ENCODE measurements around the gene MINDY4. TPM values are rescaled to one million over a fixed set of nuclear protein-coding genes. Genes with fewer than 3 reads are reported as not detected.

Gene MINDY4
- total and polyA plus RNA-seq, 2 of the 8 experiments (the other 6 are each of a cell fraction or from before 2014, with no cell fraction given): 1.3 to 3.6 TPM

DNA sequence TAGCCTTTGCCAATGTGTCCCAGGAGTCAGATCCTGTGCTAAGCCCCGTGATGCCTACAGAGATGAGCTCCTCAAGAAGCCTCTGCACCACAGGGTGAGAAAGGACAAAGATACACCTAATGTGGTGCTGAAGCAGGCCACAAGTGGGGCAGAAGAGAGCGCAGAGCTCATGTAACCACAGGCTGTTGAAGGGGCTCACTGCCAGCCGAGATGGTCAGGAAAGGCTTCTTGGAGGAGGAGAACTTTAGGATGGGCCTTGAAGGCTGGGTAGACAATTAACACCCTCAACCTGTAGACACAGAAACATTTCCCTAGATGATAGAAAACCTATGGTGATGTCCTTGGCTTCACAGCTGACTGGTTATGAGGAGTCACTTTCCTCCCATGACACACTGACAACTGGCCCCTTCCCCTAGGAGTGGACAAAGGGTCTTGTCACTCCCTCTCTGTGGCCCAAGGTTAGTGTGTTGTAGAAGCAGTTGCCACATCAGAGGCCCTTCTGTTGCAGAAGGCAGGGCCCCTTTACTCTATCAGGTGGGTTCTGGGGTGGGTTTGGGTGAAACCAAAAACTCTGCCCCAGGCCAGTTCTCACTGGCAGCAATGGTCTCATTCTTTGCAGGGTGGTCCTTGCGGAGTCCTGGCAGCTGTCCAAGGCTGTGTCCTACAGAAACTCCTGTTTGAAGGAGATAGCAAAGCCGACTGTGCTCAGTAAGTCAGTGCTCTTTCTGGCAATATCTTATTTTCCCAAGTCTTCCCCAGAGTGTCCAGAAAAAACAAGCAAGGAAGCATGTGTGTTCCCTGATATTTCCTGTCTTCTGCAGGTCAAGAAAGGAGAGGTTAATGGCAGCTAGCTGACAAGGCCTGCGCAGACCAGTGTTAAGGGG lies 69.2 kb downstream of the MINDY4 start (continued):
- TF ChIP-seq, protein P1, sequence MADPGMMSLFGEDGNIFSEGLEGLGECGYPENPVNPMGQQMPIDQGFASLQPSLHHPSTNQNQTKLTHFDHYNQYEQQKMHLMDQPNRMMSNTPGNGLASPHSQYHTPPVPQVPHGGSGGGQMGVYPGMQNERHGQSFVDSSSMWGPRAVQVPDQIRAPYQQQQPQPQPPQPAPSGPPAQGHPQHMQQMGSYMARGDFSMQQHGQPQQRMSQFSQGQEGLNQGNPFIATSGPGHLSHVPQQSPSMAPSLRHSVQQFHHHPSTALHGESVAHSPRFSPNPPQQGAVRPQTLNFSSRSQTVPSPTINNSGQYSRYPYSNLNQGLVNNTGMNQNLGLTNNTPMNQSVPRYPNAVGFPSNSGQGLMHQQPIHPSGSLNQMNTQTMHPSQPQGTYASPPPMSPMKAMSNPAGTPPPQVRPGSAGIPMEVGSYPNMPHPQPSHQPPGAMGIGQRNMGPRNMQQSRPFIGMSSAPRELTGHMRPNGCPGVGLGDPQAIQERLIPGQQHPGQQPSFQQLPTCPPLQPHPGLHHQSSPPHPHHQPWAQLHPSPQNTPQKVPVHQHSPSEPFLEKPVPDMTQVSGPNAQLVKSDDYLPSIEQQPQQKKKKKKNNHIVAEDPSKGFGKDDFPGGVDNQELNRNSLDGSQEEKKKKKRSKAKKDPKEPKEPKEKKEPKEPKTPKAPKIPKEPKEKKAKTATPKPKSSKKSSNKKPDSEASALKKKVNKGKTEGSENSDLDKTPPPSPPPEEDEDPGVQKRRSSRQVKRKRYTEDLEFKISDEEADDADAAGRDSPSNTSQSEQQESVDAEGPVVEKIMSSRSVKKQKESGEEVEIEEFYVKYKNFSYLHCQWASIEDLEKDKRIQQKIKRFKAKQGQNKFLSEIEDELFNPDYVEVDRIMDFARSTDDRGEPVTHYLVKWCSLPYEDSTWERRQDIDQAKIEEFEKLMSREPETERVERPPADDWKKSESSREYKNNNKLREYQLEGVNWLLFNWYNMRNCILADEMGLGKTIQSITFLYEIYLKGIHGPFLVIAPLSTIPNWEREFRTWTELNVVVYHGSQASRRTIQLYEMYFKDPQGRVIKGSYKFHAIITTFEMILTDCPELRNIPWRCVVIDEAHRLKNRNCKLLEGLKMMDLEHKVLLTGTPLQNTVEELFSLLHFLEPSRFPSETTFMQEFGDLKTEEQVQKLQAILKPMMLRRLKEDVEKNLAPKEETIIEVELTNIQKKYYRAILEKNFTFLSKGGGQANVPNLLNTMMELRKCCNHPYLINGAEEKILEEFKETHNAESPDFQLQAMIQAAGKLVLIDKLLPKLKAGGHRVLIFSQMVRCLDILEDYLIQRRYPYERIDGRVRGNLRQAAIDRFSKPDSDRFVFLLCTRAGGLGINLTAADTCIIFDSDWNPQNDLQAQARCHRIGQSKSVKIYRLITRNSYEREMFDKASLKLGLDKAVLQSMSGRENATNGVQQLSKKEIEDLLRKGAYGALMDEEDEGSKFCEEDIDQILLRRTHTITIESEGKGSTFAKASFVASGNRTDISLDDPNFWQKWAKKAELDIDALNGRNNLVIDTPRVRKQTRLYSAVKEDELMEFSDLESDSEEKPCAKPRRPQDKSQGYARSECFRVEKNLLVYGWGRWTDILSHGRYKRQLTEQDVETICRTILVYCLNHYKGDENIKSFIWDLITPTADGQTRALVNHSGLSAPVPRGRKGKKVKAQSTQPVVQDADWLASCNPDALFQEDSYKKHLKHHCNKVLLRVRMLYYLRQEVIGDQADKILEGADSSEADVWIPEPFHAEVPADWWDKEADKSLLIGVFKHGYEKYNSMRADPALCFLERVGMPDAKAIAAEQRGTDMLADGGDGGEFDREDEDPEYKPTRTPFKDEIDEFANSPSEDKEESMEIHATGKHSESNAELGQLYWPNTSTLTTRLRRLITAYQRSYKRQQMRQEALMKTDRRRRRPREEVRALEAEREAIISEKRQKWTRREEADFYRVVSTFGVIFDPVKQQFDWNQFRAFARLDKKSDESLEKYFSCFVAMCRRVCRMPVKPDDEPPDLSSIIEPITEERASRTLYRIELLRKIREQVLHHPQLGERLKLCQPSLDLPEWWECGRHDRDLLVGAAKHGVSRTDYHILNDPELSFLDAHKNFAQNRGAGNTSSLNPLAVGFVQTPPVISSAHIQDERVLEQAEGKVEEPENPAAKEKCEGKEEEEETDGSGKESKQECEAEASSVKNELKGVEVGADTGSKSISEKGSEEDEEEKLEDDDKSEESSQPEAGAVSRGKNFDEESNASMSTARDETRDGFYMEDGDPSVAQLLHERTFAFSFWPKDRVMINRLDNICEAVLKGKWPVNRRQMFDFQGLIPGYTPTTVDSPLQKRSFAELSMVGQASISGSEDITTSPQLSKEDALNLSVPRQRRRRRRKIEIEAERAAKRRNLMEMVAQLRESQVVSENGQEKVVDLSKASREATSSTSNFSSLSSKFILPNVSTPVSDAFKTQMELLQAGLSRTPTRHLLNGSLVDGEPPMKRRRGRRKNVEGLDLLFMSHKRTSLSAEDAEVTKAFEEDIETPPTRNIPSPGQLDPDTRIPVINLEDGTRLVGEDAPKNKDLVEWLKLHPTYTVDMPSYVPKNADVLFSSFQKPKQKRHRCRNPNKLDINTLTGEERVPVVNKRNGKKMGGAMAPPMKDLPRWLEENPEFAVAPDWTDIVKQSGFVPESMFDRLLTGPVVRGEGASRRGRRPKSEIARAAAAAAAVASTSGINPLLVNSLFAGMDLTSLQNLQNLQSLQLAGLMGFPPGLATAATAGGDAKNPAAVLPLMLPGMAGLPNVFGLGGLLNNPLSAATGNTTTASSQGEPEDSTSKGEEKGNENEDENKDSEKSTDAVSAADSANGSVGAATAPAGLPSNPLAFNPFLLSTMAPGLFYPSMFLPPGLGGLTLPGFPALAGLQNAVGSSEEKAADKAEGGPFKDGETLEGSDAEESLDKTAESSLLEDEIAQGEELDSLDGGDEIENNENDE (IDR thresholded peaks at IDR 0.05; ENCODE audit: insufficient replicate concordance, low read length): no peak
- no peak for TF ChIP-seq EZH2 (IDR thresholded peaks at IDR 0.05; ENCODE audit: low read depth, low read length, severe bottlenecking)
- no peak for TF ChIP-seq TCF12 (IDR thresholded peaks at IDR 0.05; ENCODE audit: low read depth, low read length)
- TF ChIP-seq, protein P2, sequence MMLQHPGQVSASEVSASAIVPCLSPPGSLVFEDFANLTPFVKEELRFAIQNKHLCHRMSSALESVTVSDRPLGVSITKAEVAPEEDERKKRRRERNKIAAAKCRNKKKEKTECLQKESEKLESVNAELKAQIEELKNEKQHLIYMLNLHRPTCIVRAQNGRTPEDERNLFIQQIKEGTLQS (IDR thresholded peaks at IDR 0.05; ENCODE audit: insufficient read depth, low read depth, low read length): no peak
- no peak for TF ChIP-seq POLR2A (IDR thresholded peaks at IDR 0.05; ENCODE audit: control extremely low read depth in 1 of 2, low read depth in 2 of 2, low read length in 2 of 2)
- no peak for TF ChIP-seq YY1 (IDR thresholded peaks at IDR 0.05; ENCODE audit: low read depth, low read length)
- TF ChIP-seq TAF1 (IDR thresholded peaks at IDR 0.05; ENCODE audit: low read depth, low read length): no peak
- TF ChIP-seq CHD2 (IDR thresholded peaks at IDR 0.05; ENCODE audit: low read length): no peak
- no peak for TF ChIP-seq HDAC6 (IDR thresholded peaks at IDR 0.05; ENCODE audit: low read depth, low read length)
- TF ChIP-seq HDAC2 (IDR thresholded peaks at IDR 0.05; ENCODE audit: borderline replicate concordance in 1 of 2, low read depth in 2 of 2, low read length in 2 of 2): no peak

Data from H1 (cell line).